HG02610 (cell line): ENCODE data around the gene UBE2O.

ENCODE experiments used
- ATAC-seq: cut with Tn5 transposase; IDR thresholded peaks from one replicate; pipeline ENCODE4 v1.9.1; 2021; ENCODE audit warnings: mild to moderate bottlenecking, moderate library complexity; ENCODE audit not compliant: unreplicated experiment

The UBE2O gene

GRCh38 chr17:76468634-76469010, 15.7 kb upstream of the UBE2O start:
- no peak for ATAC-seq

- ATAC-seq = no peak
These were observed 15.1 kb upstream of the UBE2O start for GRCh38 chr17:76467809-76468633.

GRCh38 chr17:76467366-76467765, 14.4 kb upstream of the UBE2O start, which contains the start of gene AANAT:
TSS of gene AANAT (plus strand) at chr17:76467603. CDS start at chr17:76468747, 1,144 bp downstream.
- ATAC-seq = no peak

GRCh38 chr17:76466775-76467130, 13.8 kb upstream of the UBE2O start:
- ATAC-seq = no peak

- no peak for ATAC-seq
These were observed 9.8 kb upstream of the UBE2O start for GRCh38 chr17:76462556-76463290.

GRCh38 chr17:76461765-76462555, 9.0 kb upstream of the UBE2O start:
- no peak for ATAC-seq

GRCh38 chr17:76459674-76460073, 6.7 kb upstream of the UBE2O start:
- ATAC-seq = no peak

GRCh38 chr17:76458580-76459490, 5.9 kb upstream of the UBE2O start:
- no peak for ATAC-seq

- no peak for ATAC-seq
These were observed 435 bp upstream of the UBE2O start for GRCh38 chr17:76453431-76453743.

GRCh38 chr17:76452127-76452659, 759 bp downstream of the UBE2O start:
- no peak for ATAC-seq

- no peak for ATAC-seq
These were observed 1.4 kb downstream of the UBE2O start for GRCh38 chr17:76451506-76451905.

- ATAC-seq = no peak
These were observed 3.8 kb downstream of the UBE2O start for GRCh38 chr17:76449126-76449525.

GRCh38 chr17:76447931-76448652, 4.9 kb downstream of the UBE2O start:
- ATAC-seq = no peak

- no peak for ATAC-seq
These were observed 6.3 kb downstream of the UBE2O start for GRCh38 chr17:76446449-76447231.

GRCh38 chr17:76445697-76446448, 7.1 kb downstream of the UBE2O start:
- ATAC-seq = no peak

- ATAC-seq = no peak
These were observed 8.2 kb downstream of the UBE2O start for GRCh38 chr17:76444518-76445311.
